RWPE2 (cell line): Measurements from ENCODE around the gene SLAIN1.

ENCODE experiments used
- ATAC-seq: fragments of 200-7000 bp; cut with Tn5 transposase; 3 replicates; pipeline ENCODE4 v1.9.1; 2021; ENCODE audit warnings: low read depth
- DNase-seq: peaks from one replicate; pipeline ENCODE4 v3.0.0-alpha.2; 2020; ENCODE audit warnings: low spot score
- H3K27ac ChIP-seq: fragments of 450-650 bp; 2 replicates; pipeline ENCODE4 v1.5.1; 2017; ENCODE audit warnings: mild to moderate bottlenecking; ENCODE audit not compliant: poor library complexity, severe bottlenecking
- H3K27me3 ChIP-seq: fragments of 250-450 bp; sonication (Bioruptor Pico); 2 replicates; pipeline ENCODE4 v1.5.1; 2021; ENCODE audit warnings: mild to moderate bottlenecking, moderate library complexity; ENCODE audit not compliant: insufficient read depth, poor library complexity, severe bottlenecking
- H3K36me3 ChIP-seq: fragments of 250-450 bp; sonication (Bioruptor Pico); 2 replicates; pipeline ENCODE4 v1.5.1; 2020; ENCODE audit warnings: low read depth, mild to moderate bottlenecking, moderate library complexity
- H3K4me1 ChIP-seq: fragments of 250-450 bp; sonication (Bioruptor Pico); 2 replicates; pipeline ENCODE4 v1.5.1; 2021; ENCODE audit warnings: mild to moderate bottlenecking, moderate library complexity; ENCODE audit not compliant: insufficient read depth, poor library complexity, severe bottlenecking
- H3K4me3 ChIP-seq: fragments of 250-450 bp; sonication (Bioruptor Pico); 2 replicates; pipeline ENCODE4 v1.5.1; 2021; ENCODE audit warnings: mild to moderate bottlenecking, moderate library complexity; ENCODE audit not compliant: severe bottlenecking
- H3K9me3 ChIP-seq: fragments of 250-450 bp; sonication (Bioruptor Pico); 2 replicates; pipeline ENCODE4 v1.5.1; 2021; ENCODE audit warnings: mild to moderate bottlenecking, moderate library complexity; ENCODE audit not compliant: severe bottlenecking
- TF ChIP-seq, protein P1 (sequence below): fragments of 450-650 bp; IDR thresholded peaks from one replicate; pipeline ENCODE4 v1.5.1; 2017; ENCODE audit warnings: mild to moderate bottlenecking, moderate library complexity; ENCODE audit not compliant: poor library complexity, severe bottlenecking

The SLAIN1 gene

GRCh38 chr13:77786695-77787287 is 89.3 kb downstream of the SLAIN1 start:
- TF ChIP-seq, protein P1, sequence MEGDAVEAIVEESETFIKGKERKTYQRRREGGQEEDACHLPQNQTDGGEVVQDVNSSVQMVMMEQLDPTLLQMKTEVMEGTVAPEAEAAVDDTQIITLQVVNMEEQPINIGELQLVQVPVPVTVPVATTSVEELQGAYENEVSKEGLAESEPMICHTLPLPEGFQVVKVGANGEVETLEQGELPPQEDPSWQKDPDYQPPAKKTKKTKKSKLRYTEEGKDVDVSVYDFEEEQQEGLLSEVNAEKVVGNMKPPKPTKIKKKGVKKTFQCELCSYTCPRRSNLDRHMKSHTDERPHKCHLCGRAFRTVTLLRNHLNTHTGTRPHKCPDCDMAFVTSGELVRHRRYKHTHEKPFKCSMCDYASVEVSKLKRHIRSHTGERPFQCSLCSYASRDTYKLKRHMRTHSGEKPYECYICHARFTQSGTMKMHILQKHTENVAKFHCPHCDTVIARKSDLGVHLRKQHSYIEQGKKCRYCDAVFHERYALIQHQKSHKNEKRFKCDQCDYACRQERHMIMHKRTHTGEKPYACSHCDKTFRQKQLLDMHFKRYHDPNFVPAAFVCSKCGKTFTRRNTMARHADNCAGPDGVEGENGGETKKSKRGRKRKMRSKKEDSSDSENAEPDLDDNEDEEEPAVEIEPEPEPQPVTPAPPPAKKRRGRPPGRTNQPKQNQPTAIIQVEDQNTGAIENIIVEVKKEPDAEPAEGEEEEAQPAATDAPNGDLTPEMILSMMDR = no peak
- Histone ChIP-seq H3K36me3 (no peaks in the 10 kb centered on the region), H3K27me3 (no peaks in the 10 kb centered on the region), H3K9me3 (no peaks in the 10 kb centered on the region), H3K27ac (no peak overlapping the region), H3K4me3 (no peak overlapping the region), H3K4me1 (no peaks in the 10 kb centered on the region)
- DNase-seq = no peak
- no peak for ATAC-seq

GRCh38 chr13:77789376-77789775 is 91.9 kb downstream of the SLAIN1 start:
- no peak overlapping the region for H3K4me3 ChIP-seq
- H3K36me3 ChIP-seq = no peaks in the 10 kb centered on the region
- ATAC-seq = no peak
- TF ChIP-seq, protein P1 = no peak
- H3K9me3 ChIP-seq = no peaks in the 10 kb centered on the region
- H3K27ac ChIP-seq = no peak overlapping the region
- DNase-seq = no peak
- no peaks in the 10 kb centered on the region for H3K4me1 ChIP-seq
- H3K27me3 ChIP-seq = no peaks in the 10 kb centered on the region

- Histone ChIP-seq H3K4me1 (no peaks in the 10 kb centered on the region), H3K4me3 (no peak overlapping the region), H3K9me3 (no peaks in the 10 kb centered on the region), H3K27ac (no peak overlapping the region), H3K36me3 (no peaks in the 10 kb centered on the region), H3K27me3 (peaks cover 2% of the 10 kb centered on the region)
- no peak for DNase-seq
- TF ChIP-seq, protein P1 = no peak
- no peak for ATAC-seq
Measured at GRCh38 chr13:77800219-77800618, 102.7 kb downstream of the SLAIN1 start.

DNA sequence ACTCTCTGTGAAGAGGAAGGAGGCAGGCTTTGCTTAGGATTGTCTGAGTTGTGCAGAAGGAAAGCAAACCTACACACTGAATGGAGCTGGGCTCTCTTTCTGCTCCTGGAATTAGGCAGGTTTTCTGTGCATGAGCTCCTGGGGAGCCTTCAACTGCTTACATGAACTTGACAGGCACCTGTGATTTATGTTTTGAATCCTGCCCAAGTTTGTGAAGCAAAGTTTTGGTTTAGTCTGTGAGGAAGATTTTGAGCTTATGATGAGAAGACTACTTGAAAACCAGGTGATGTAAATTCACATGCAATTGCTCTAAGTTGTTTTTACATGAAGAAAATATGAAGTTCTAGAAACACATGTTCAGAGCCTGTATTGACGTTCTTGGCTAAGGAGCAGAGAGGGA is 109.0 kb downstream of the SLAIN1 start:
- H3K36me3 ChIP-seq = no peaks in the 10 kb centered on the region
- no peak overlapping the region for H3K27ac ChIP-seq
- no peaks in the 10 kb centered on the region for H3K9me3 ChIP-seq
- ATAC-seq = no peak
- TF ChIP-seq, protein P1 = no peak
- no peak overlapping the region for H3K4me3 ChIP-seq
- no peak for DNase-seq
- no peaks in the 10 kb centered on the region for H3K4me1 ChIP-seq
- H3K27me3 ChIP-seq = no peaks in the 10 kb centered on the region

- Histone ChIP-seq H3K9me3 (no peaks in the 10 kb centered on the region), H3K36me3 (no peaks in the 10 kb centered on the region), H3K27ac (no peak overlapping the region), H3K27me3 (no peaks in the 10 kb centered on the region), H3K4me3 (no peak overlapping the region), H3K4me1 (no peaks in the 10 kb centered on the region)
- ATAC-seq = no peak
- TF ChIP-seq, protein P1 = no peak
- no peak for DNase-seq
Measured at GRCh38 chr13:77807431-77808135, 110.1 kb downstream of the SLAIN1 start.
